ENCODE measurements around the gene SCGN. TPM values are rescaled to one million over a fixed set of nuclear protein-coding genes. Genes with fewer than 3 reads are reported as not detected.

Gene SCGN
- total RNA-seq, 1 experiment from 2014 or later: not detected

GRCh38 chr6:25635886-25636317, 16.1 kb upstream of the SCGN start:
- CTCF ChIA-PET: no interaction called here
- no peaks in the 10 kb centered on the region for H3K9me3 Mint-ChIP-seq
- DNase-seq (ENCODE audit: low spot score) (no peak), ATAC-seq (no peak)
- no peak for TF ChIP-seq ZNF512 (CRISPR knock-in tag; IDR thresholded peaks at IDR 0.05; ENCODE audit: borderline replicate concordance)
- TF ChIP-seq GABPB1 (CRISPR knock-in tag; IDR thresholded peaks at IDR 0.05): peak; percentile 51
- no peak for TF ChIP-seq TP53 (CRISPR knock-in tag; IDR thresholded peaks at IDR 0.05)
- TF ChIP-seq ESRRA (CRISPR knock-in tag; IDR thresholded peaks at IDR 0.05; ENCODE audit: borderline replicate concordance): no peak
- TF ChIP-seq ATF1 (CRISPR knock-in tag; IDR thresholded peaks at IDR 0.05): no peak
- no peak for TF ChIP-seq HMGA2 (CRISPR knock-in tag; IDR thresholded peaks at IDR 0.05)
- TF ChIP-seq, protein P1, sequence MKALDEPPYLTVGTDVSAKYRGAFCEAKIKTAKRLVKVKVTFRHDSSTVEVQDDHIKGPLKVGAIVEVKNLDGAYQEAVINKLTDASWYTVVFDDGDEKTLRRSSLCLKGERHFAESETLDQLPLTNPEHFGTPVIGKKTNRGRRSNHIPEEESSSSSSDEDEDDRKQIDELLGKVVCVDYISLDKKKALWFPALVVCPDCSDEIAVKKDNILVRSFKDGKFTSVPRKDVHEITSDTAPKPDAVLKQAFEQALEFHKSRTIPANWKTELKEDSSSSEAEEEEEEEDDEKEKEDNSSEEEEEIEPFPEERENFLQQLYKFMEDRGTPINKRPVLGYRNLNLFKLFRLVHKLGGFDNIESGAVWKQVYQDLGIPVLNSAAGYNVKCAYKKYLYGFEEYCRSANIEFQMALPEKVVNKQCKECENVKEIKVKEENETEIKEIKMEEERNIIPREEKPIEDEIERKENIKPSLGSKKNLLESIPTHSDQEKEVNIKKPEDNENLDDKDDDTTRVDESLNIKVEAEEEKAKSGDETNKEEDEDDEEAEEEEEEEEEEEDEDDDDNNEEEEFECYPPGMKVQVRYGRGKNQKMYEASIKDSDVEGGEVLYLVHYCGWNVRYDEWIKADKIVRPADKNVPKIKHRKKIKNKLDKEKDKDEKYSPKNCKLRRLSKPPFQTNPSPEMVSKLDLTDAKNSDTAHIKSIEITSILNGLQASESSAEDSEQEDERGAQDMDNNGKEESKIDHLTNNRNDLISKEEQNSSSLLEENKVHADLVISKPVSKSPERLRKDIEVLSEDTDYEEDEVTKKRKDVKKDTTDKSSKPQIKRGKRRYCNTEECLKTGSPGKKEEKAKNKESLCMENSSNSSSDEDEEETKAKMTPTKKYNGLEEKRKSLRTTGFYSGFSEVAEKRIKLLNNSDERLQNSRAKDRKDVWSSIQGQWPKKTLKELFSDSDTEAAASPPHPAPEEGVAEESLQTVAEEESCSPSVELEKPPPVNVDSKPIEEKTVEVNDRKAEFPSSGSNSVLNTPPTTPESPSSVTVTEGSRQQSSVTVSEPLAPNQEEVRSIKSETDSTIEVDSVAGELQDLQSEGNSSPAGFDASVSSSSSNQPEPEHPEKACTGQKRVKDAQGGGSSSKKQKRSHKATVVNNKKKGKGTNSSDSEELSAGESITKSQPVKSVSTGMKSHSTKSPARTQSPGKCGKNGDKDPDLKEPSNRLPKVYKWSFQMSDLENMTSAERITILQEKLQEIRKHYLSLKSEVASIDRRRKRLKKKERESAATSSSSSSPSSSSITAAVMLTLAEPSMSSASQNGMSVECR (CRISPR knock-in tag; IDR thresholded peaks at IDR 0.05; ENCODE audit: borderline replicate concordance): no peak
- no peak for TF ChIP-seq ZNF263 (CRISPR knock-in tag; IDR thresholded peaks at IDR 0.05; ENCODE audit: low read depth)
- TF ChIP-seq CTCF (IDR thresholded peaks at IDR 0.05): no peak
- no peaks in the 10 kb centered on the region for H3K36me3 Mint-ChIP-seq
- no peak overlapping the region for H3K27ac Mint-ChIP-seq
- peaks cover 7% of the 10 kb centered on the region; the same call in 1 of the 2 replicates for H3K4me1 Mint-ChIP-seq
- peaks cover 17% of the 10 kb centered on the region for H3K27me3 Mint-ChIP-seq (ENCODE audit: low read depth)
- POLR2A ChIA-PET: no interaction called here
- no peak overlapping the region for H3K4me3 Mint-ChIP-seq

DNA sequence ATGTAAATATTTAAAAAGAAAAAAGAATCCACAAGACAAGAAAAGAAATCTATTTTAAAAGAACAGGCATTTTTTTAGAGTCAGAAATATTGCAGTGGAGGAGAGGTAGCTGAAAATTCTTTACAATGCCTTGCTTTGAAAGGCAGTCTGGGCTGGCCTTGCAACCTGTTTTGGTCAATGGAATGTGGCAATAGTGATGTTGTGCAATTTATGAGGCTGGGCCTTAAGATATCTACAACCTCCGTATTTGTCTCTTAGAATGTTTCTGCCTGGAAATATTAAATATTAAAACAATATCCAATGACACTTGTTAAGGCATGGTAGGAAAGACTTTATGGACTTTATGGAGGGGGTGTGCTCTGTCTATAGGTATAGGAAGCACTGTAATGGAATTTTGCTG, 14.8 kb upstream of the SCGN start:
- peaks cover 29% of the 10 kb centered on the region for H3K27me3 Mint-ChIP-seq (ENCODE audit: low read depth)
- no peak overlapping the region for H3K4me3 Mint-ChIP-seq
- no peaks in the 10 kb centered on the region for H3K36me3 Mint-ChIP-seq
- H3K27ac Mint-ChIP-seq: no peak overlapping the region
- ATAC-seq (no peak), DNase-seq (ENCODE audit: low spot score) (no peak)
- no peaks in the 10 kb centered on the region for H3K9me3 Mint-ChIP-seq
- peaks cover 3% of the 10 kb centered on the region; the same call in 1 of the 2 replicates for H3K4me1 Mint-ChIP-seq
- POLR2A ChIA-PET: no interaction called here
- CTCF ChIA-PET: interaction anchor here (0.8 to 2.0 kb wide), 6 partner anchors 11 to 430 kb away, joined by 3 to 6 read pairs (median 5); no protein-coding TSS in a partner anchor
- TF ChIP-seq OVOL2 (CRISPR knock-in tag; IDR thresholded peaks at IDR 0.05; ENCODE audit: borderline replicate concordance): no peak
- no peak for TF ChIP-seq KAT7 (CRISPR knock-in tag; IDR thresholded peaks at IDR 0.05; ENCODE audit: borderline replicate concordance)
- TF ChIP-seq GRHL2 (CRISPR knock-in tag; IDR thresholded peaks at IDR 0.05; ENCODE audit: insufficient replicate concordance, severe bottlenecking): no peak
- TF ChIP-seq, protein P2, sequence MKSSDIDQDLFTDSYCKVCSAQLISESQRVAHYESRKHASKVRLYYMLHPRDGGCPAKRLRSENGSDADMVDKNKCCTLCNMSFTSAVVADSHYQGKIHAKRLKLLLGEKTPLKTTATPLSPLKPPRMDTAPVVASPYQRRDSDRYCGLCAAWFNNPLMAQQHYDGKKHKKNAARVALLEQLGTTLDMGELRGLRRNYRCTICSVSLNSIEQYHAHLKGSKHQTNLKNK (CRISPR knock-in tag; IDR thresholded peaks at IDR 0.05): no peak
- TF ChIP-seq, protein P3, sequence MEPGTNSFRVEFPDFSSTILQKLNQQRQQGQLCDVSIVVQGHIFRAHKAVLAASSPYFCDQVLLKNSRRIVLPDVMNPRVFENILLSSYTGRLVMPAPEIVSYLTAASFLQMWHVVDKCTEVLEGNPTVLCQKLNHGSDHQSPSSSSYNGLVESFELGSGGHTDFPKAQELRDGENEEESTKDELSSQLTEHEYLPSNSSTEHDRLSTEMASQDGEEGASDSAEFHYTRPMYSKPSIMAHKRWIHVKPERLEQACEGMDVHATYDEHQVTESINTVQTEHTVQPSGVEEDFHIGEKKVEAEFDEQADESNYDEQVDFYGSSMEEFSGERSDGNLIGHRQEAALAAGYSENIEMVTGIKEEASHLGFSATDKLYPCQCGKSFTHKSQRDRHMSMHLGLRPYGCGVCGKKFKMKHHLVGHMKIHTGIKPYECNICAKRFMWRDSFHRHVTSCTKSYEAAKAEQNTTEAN (CRISPR knock-in tag; IDR thresholded peaks at IDR 0.05): no peak
- TF ChIP-seq IRF2 (CRISPR knock-in tag; IDR thresholded peaks at IDR 0.05; ENCODE audit: borderline replicate concordance, low read depth): no peak
- no peak for TF ChIP-seq ZNF416 (CRISPR knock-in tag; IDR thresholded peaks at IDR 0.05)
- TF ChIP-seq CBFB (CRISPR knock-in tag; IDR thresholded peaks at IDR 0.05; ENCODE audit: low read depth): no peak
- no peak for TF ChIP-seq IRF1 (CRISPR knock-in tag; IDR thresholded peaks at IDR 0.05)
- TF ChIP-seq RORB (CRISPR knock-in tag; IDR thresholded peaks at IDR 0.05): no peak
- TF ChIP-seq, protein P4, sequence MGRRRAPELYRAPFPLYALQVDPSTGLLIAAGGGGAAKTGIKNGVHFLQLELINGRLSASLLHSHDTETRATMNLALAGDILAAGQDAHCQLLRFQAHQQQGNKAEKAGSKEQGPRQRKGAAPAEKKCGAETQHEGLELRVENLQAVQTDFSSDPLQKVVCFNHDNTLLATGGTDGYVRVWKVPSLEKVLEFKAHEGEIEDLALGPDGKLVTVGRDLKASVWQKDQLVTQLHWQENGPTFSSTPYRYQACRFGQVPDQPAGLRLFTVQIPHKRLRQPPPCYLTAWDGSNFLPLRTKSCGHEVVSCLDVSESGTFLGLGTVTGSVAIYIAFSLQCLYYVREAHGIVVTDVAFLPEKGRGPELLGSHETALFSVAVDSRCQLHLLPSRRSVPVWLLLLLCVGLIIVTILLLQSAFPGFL (CRISPR knock-in tag; IDR thresholded peaks at IDR 0.05; ENCODE audit: borderline replicate concordance): no peak
- no peak for TF ChIP-seq USF1 (CRISPR knock-in tag; IDR thresholded peaks at IDR 0.05)
- TF ChIP-seq, protein P5, sequence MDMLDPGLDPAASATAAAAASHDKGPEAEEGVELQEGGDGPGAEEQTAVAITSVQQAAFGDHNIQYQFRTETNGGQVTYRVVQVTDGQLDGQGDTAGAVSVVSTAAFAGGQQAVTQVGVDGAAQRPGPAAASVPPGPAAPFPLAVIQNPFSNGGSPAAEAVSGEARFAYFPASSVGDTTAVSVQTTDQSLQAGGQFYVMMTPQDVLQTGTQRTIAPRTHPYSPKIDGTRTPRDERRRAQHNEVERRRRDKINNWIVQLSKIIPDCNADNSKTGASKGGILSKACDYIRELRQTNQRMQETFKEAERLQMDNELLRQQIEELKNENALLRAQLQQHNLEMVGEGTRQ (CRISPR knock-in tag; IDR thresholded peaks at IDR 0.05): no peak
